Thyroid gland (tissue), 4 donors: ENCODE results near the gene BRSK1.

Experiments used
- POLR2A ChIP-seq, 2 donors: fragments of 450-650 bp; IDR thresholded peaks; one replicate each; pipeline ENCODE4 v1.6.1; 2017; ENCODE audit warnings: antibody characterized with exemption in 2 of 2, mild to moderate bottlenecking in 2 of 2, moderate library complexity in 1 of 2
- TF ChIP-seq, protein P1 (sequence below), 6 experiments: fragments of 200-600 bp in 3 of 6; fragments of 450-650 bp in 3 of 6; sonication (generic) in 3 of 6; IDR thresholded peaks; one replicate each; pipeline ENCODE4 v1.5.1; 2016 to 2019; ENCODE audit warnings: antibody characterized with exemption in 6 of 6, mild to moderate bottlenecking in 2 of 6, inconsistent platforms in 1 of 6, moderate library complexity in 1 of 6

GRCh38 chr19:55241935-55242464 lies 41.8 kb upstream of the BRSK1 start:
- TF ChIP-seq, protein P1, sequence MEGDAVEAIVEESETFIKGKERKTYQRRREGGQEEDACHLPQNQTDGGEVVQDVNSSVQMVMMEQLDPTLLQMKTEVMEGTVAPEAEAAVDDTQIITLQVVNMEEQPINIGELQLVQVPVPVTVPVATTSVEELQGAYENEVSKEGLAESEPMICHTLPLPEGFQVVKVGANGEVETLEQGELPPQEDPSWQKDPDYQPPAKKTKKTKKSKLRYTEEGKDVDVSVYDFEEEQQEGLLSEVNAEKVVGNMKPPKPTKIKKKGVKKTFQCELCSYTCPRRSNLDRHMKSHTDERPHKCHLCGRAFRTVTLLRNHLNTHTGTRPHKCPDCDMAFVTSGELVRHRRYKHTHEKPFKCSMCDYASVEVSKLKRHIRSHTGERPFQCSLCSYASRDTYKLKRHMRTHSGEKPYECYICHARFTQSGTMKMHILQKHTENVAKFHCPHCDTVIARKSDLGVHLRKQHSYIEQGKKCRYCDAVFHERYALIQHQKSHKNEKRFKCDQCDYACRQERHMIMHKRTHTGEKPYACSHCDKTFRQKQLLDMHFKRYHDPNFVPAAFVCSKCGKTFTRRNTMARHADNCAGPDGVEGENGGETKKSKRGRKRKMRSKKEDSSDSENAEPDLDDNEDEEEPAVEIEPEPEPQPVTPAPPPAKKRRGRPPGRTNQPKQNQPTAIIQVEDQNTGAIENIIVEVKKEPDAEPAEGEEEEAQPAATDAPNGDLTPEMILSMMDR (IDR thresholded peaks at IDR 0.05): no peak
- TF ChIP-seq POLR2A (IDR thresholded peaks at IDR 0.05): no peak
